Right atrium auricular region (tissue), 2 donors: Measurements from ENCODE around the gene PITPNM3. TPM values are rescaled to one million over a fixed set of nuclear protein-coding genes. Genes with fewer than 3 reads are reported as not detected.

Experiments used
- DNase-seq: peaks from one replicate; pipeline ENCODE4 v3.0.0-alpha.2; 2019; ENCODE audit warnings: low spot score
- H3K27ac ChIP-seq, 2 donors: fragments of 200-600 bp; sonication (generic); 1 replicate in 1 of 2; 2 replicates in 1 of 2; pipeline ENCODE4 v1.5.1; 2016 to 2019
- H3K27me3 ChIP-seq, 2 donors: fragments of 200-600 bp; sonication (generic); one replicate each; pipeline versions ENCODE4 v1.5.1 to v1.6.0; 2017 to 2019
- H3K36me3 ChIP-seq: fragments of 200-600 bp; sonication (generic); one replicate; pipeline ENCODE4 v1.5.1; 2016
- H3K4me1 ChIP-seq, 2 donors: fragments of 200-600 bp; sonication (generic); one replicate each; pipeline versions ENCODE4 v1.5.1 to v1.6.0; 2017 to 2019
- H3K4me3 ChIP-seq, 2 donors: fragments of 200-600 bp; sonication (generic); 1 replicate in 1 of 2; 2 replicates in 1 of 2; pipeline ENCODE4 v1.5.1; 2017 to 2019; ENCODE audit warnings: mild to moderate bottlenecking in 1 of 2, moderate library complexity in 1 of 2
- H3K9me3 ChIP-seq, 2 donors: fragments of 200-600 bp; sonication (generic); one replicate each; pipeline ENCODE4 v1.5.1; 2019
- total RNA-seq, 2 donors: library from RNA; depleted of rRNA; stranded (reverse); fragments of >200 nt; gene quantifications; one replicate each; pipeline ENCODE4 v1.1.0, GENCODE V29; 2016
- TF ChIP-seq, protein P1 (sequence below), 2 donors: fragments of 200-600 bp; sonication (generic); IDR thresholded peaks; one replicate each; pipeline ENCODE4 v1.5.1; 2019; ENCODE audit warnings: antibody characterized with exemption in 2 of 2

The PITPNM3 gene
- total RNA-seq, 2 donors from 2014 or later = 0.56 to 1.2 TPM

DNA sequence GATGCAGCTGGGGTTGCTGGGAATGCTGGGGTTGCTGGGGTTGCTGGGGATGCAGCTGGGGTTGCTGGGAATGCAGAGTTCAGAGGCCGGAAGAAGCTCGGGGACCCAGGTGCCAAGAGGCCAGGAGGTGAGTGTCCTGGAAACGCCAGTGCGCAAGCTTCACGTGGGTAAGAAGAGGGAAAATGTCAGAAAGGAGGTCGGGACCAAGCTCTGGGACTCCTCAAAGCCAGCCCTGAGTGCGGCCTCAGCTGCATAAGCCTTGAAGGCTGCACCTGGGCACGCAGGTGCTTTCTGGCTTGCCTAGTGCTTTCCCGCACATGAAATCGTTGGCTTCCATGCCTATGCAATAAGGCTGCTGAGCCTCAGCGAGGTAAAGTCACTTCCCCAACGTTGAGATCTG, 48.3 kb downstream of the PITPNM3 start:
- no peak overlapping the region for H3K27ac ChIP-seq
- TF ChIP-seq, protein P1, sequence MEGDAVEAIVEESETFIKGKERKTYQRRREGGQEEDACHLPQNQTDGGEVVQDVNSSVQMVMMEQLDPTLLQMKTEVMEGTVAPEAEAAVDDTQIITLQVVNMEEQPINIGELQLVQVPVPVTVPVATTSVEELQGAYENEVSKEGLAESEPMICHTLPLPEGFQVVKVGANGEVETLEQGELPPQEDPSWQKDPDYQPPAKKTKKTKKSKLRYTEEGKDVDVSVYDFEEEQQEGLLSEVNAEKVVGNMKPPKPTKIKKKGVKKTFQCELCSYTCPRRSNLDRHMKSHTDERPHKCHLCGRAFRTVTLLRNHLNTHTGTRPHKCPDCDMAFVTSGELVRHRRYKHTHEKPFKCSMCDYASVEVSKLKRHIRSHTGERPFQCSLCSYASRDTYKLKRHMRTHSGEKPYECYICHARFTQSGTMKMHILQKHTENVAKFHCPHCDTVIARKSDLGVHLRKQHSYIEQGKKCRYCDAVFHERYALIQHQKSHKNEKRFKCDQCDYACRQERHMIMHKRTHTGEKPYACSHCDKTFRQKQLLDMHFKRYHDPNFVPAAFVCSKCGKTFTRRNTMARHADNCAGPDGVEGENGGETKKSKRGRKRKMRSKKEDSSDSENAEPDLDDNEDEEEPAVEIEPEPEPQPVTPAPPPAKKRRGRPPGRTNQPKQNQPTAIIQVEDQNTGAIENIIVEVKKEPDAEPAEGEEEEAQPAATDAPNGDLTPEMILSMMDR (IDR thresholded peaks at IDR 0.05) = no peak

DNA sequence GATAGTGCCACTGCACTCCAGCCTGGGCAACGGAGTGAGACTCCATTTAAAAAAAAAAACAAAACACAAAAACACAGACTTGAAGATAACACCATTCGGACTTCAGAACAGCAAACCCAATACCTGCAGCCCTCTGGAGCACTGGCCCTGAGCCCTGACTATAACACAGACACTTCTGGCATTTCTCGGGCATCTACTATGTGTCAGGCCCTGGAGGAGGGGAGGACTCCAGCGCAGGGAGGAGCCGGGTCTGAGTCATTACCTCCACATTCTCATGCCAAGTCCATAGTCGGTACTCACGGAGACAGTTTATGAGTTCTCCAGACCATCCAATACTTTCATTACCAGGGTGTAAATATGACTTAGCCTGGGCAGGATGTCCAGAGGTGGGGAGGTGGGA, 48.8 kb downstream of the PITPNM3 start:
- H3K9me3 ChIP-seq = no peaks in the 10 kb centered on the region
- no peak overlapping the region for H3K4me3 ChIP-seq
- TF ChIP-seq, protein P1 (IDR thresholded peaks at IDR 0.05) = no peak
- H3K27ac ChIP-seq = no peak overlapping the region
- no peaks in the 10 kb centered on the region for H3K27me3 ChIP-seq
- H3K4me1 ChIP-seq = no peaks in the 10 kb centered on the region
- DNase-seq = no peak
- no peaks in the 10 kb centered on the region for H3K36me3 ChIP-seq

More for the DNA sequence above, 48.3 kb downstream of the PITPNM3 start:
- no peaks in the 10 kb centered on the region for H3K4me1 ChIP-seq
- no peak overlapping the region for H3K4me3 ChIP-seq
- H3K36me3 ChIP-seq = no peaks in the 10 kb centered on the region
- no peak for DNase-seq
- H3K27me3 ChIP-seq = no peaks in the 10 kb centered on the region
- no peaks in the 10 kb centered on the region for H3K9me3 ChIP-seq

DNA sequence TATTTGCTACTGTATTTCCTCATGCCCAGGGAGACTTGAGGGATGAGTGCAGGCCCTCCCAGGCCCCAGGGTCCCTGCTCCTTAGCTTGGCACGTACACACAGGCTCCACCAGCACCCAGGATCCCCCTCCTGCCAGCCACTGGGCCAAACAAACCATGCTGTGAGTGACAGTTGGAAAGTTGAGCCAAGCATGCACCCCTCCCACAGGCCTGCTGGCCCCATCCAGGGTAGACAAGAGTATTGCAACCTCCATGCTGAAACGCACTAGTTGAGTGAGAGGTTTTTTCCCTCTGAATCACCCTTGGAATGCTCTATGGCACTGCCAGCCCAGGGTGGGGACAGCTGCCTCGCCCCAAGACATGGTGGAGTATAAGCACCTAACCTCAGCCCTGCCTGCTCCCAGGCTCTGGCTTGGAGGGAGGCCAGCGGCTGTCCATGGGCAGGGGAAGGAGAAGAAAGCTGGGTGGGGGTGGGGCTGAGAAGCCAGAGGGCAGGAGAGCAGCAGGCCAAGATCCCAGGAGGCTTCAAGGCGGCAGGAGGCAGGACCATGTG, 49.6 kb downstream of the PITPNM3 start:
- Histone ChIP-seq H3K36me3 (no peaks in the 10 kb centered on the region), H3K4me1 (no peaks in the 10 kb centered on the region), H3K4me3 (no peak overlapping the region), H3K27ac (no peak overlapping the region), H3K27me3 (no peaks in the 10 kb centered on the region), H3K9me3 (no peaks in the 10 kb centered on the region)
- TF ChIP-seq, protein P1 (IDR thresholded peaks at IDR 0.05) = no peak
- DNase-seq = no peak

DNA sequence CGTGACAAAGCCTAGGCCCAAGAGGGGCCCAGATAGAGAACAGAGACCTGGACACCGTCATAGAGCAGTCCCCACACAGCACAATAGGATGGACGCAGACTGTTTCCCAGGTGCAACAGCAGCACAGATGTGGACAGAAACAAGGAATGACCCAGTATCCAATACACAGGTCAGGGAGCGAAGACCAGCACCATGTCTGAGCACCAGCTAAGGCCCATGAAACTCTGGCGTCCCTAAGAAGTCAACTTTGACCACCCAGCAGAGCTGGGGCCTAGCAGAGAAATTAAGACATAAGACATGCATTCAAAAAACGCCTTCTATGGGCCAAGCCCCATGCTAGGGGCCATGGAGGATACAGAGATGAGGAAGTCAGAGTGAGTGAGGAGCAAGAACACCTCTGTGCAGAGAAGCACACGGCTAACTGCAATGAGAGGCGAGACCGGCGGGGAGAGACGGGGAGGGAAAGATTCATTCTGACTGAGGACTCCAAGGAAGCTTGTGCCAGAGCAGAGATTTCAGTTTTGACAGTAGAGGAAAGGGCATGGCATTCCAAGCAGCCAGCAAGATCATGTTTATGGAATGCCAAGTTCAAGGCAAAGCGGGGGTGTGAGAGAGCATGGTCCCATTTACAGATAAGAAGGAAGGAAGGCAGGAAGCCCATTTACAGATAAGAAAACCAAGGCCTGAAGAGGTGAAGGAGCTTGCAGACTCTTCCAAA, 50.8 kb downstream of the PITPNM3 start:
- no peak for DNase-seq
- Histone ChIP-seq H3K4me1 (no peaks in the 10 kb centered on the region), H3K27me3 (no peaks in the 10 kb centered on the region), H3K9me3 (no peaks in the 10 kb centered on the region), H3K27ac (no peak overlapping the region), H3K4me3 (no peak overlapping the region), H3K36me3 (no peaks in the 10 kb centered on the region)
- TF ChIP-seq, protein P1 (IDR thresholded peaks at IDR 0.05) = no peak

DNA sequence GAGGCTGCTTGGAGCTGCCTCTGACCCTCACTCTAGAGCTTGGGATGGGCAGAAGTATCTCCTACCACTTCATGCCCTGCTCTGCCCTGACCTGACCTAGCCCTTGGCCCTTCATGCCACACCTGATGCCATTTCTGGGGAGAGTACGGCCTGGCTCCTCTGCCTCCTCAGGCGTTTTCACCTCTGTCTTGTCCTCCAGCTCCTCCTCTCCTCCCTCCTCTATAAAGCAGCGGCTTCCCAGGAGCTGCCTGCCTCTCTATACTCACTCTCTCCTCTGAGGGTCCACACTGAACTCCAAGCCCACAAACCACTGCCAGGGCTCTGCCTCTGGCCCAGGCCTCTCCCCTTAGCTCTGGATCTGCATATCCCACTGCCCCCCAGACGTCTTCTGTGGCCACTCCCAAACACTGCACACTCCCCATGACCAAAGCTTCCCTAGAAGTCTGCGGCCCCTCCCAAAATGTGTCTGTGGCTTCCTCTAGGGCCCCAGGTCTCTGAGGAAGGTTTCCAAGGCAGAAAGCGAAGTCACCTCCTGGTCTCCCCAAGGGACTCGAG, 52.6 kb downstream of the PITPNM3 start:
- Histone ChIP-seq H3K4me3 (no peak overlapping the region), H3K27ac (no peak overlapping the region), H3K36me3 (no peaks in the 10 kb centered on the region), H3K9me3 (no peaks in the 10 kb centered on the region), H3K27me3 (no peaks in the 10 kb centered on the region), H3K4me1 (no peaks in the 10 kb centered on the region)
- TF ChIP-seq, protein P1 (IDR thresholded peaks at IDR 0.05) = no peak
- no peak for DNase-seq
